ENCODE measurements around the gene PDE4A.

The PDE4A gene

GRCh38 chr19:10510301-10510802, 90.0 kb downstream of the PDE4A start:
- DNase-seq (ENCODE audit: low spot score) = peak; percentile 64

- no peak for DNase-seq (ENCODE audit: low spot score)
These were observed 92.9 kb downstream of the PDE4A start for GRCh38 chr19:10513223-10513622.

DNA sequence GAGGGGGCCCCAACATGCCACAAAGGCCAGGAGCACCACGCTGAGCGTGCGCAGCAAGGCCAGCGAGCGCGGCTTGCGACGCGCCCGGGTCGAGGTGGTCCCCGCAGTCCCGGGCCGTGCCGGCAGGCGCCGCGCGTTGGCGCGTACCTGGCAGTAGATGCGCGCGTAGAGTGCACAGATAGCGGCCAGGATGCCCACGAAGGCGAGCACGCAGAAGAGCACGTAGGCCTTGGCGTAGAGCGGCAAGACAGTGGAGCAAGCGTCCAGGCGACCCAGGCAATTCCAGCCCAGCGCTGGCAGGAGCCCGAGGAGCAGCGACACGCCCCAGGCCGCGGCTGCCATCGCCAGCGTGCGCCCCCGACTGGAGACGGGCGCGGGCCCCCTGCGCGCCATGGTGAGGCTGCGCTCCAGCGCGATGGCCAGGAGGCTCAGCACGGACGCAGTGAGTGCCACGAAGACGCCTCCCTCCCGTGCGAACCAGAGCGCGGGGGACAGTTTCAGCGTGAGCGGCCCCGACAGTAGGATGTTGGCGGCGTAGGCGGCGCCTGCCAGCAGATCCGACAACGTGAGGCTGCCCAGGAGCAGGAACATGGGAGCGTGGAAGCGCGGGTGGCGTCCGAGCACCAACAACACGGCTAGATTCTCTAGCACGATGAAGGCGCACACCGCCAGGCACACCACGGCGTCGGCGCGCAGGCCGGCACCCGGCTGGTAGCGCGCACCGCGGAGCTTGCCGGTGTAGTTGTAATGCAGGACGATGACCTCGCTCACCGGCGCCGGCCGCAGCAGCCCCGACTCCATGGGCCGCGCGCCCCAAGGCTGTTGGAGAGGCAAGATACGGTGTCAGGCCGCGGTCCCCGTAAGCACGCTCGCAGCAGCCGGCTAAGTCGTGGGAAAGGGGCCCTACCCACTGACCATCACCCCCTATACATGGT, 94.1 kb downstream of the PDE4A start:
- no peak for DNase-seq (ENCODE audit: low spot score)

DNA sequence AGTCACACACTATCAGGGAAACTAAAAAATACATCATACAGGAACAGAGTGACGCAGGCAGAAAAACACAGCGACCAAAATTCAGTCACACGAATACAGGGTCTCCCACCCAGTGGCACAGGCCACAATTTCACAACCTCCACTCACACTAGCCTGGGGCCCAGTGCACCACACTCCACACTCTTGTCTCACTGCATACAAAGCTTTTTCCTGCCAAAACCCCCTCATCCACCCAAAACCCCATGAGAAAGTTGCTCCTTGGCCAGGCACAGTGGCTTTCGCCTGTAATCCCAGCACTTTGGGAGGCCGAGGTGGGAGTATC, 95.7 kb downstream of the PDE4A start:
- peak; percentile 55 for DNase-seq (ENCODE audit: low spot score)

GRCh38 chr19:10516671-10517286, 96.4 kb downstream of the PDE4A start:
- no peak for DNase-seq (ENCODE audit: low spot score)

DNA sequence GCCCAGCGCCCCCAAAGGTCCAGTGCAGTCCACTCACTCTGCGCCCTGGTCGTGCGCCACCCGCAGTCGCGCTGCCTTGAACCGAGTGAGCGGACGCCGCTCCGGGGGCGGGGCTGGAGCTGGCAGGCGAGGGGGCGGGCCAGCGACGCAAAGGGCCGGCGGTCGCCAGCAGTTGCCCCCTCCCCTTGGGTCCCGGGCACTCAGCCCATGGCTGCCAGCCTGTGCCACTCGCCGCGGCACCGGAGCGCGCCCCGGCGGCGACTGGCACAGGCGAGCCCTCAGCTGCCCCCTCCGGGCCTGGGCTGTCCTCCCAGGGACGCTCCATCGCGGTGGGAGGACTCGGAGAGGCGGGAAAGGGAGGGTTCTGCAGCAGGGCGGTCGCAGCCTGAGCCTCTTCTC, 97.0 kb downstream of the PDE4A start, which contains the start of gene S1PR5:
Gene S1PR5 (minus strand): TSS at position 87 of the 399 bp plus-strand sequence. CDS start 2,436 bp downstream, outside the sequence.
- DNase-seq (ENCODE audit: low spot score) = no peak

GRCh38 chr19:10517760-10518443, 97.6 kb downstream of the PDE4A start:
- no peak for DNase-seq (ENCODE audit: low spot score)

GRCh38 chr19:10518444-10519361, 98.4 kb downstream of the PDE4A start:
- DNase-seq (ENCODE audit: low spot score) = no peak
